GM19372 (cell line): ENCODE measurements around the gene GFPT2.

Source experiments
- ATAC-seq: cut with Tn5 transposase; IDR thresholded peaks from one replicate; pipeline ENCODE4 v1.9.1; 2021; ENCODE audit warnings: mild to moderate bottlenecking, low read depth, moderate library complexity; ENCODE audit not compliant: unreplicated experiment

Gene GFPT2

GRCh38 chr5:180353980-180354452 is 880 bp upstream of the GFPT2 start:
- ATAC-seq = no peak

GRCh38 chr5:180352116-180353047 is 754 bp downstream of the GFPT2 start:
- peak; percentile 10 for ATAC-seq

- no peak for ATAC-seq
These were observed 2.2 kb downstream of the GFPT2 start for GRCh38 chr5:180350711-180351465.

- no peak for ATAC-seq
These were observed 2.8 kb downstream of the GFPT2 start for GRCh38 chr5:180350296-180350695.

- no peak for ATAC-seq
These were observed 3.7 kb downstream of the GFPT2 start for GRCh38 chr5:180349391-180349790.

GRCh38 chr5:180348336-180348735 is 4.8 kb downstream of the GFPT2 start:
- ATAC-seq = no peak

- ATAC-seq = no peak
These were observed 5.4 kb downstream of the GFPT2 start for GRCh38 chr5:180347702-180348101.

GRCh38 chr5:180346358-180346757 is 6.8 kb downstream of the GFPT2 start:
- ATAC-seq = no peak

- no peak for ATAC-seq
These were observed 7.4 kb downstream of the GFPT2 start for GRCh38 chr5:180345781-180346180.

- ATAC-seq = no peak
These were observed 8.0 kb downstream of the GFPT2 start for GRCh38 chr5:180345186-180345585.

- no peak for ATAC-seq
These were observed 8.5 kb downstream of the GFPT2 start for GRCh38 chr5:180344696-180344999.

- ATAC-seq = no peak
These were observed 9.1 kb downstream of the GFPT2 start for GRCh38 chr5:180343831-180344695.

- no peak for ATAC-seq
These were observed 9.9 kb downstream of the GFPT2 start for GRCh38 chr5:180343110-180343830.

GRCh38 chr5:180341595-180341994 is 11.5 kb downstream of the GFPT2 start:
- ATAC-seq = no peak

GRCh38 chr5:180340856-180341255 is 12.3 kb downstream of the GFPT2 start:
- no peak for ATAC-seq

- ATAC-seq = no peak
These were observed 13.5 kb downstream of the GFPT2 start for GRCh38 chr5:180339583-180340183.

GRCh38 chr5:180338001-180338707 is 15.0 kb downstream of the GFPT2 start:
- no peak for ATAC-seq

- no peak for ATAC-seq
These were observed 16.7 kb downstream of the GFPT2 start for GRCh38 chr5:180336234-180337020.
